Gastroesophageal sphincter (tissue), 4 donors: ENCODE measurements around the gene TALDO1. TPM values are rescaled to one million over a fixed set of nuclear protein-coding genes. Genes with fewer than 3 reads are reported as not detected.

ENCODE experiments used
- ATAC-seq: fragments of 150-250 bp; one replicate; pipeline ENCODE4 v1.9.1; 2016; ENCODE audit warnings: mild to moderate bottlenecking, moderate library complexity
- H3K27ac ChIP-seq, 4 donors: fragments of 200-600 bp; sonication (generic) in 3 of 4; 1 replicate in 3 of 4; 2 replicates in 1 of 4; pipeline ENCODE4 v1.5.1; 2016 to 2019
- H3K27me3 ChIP-seq: fragments of 200-600 bp; sonication (generic); one replicate; pipeline ENCODE4 v1.5.1; 2019
- H3K36me3 ChIP-seq, 2 donors: fragments of 200-600 bp; sonication (generic); one replicate each; pipeline ENCODE4 v1.5.1; 2019; ENCODE audit warnings: control low read depth in 1 of 2
- H3K4me1 ChIP-seq, 3 donors: fragments of 200-600 bp; sonication (generic); 1 replicate in 2 of 3; 2 replicates in 1 of 3; pipeline ENCODE4 v1.5.1; 2016 to 2019; ENCODE audit warnings: control low read depth in 2 of 3
- H3K4me3 ChIP-seq, 2 donors: fragments of 200-600 bp; sonication (generic); one replicate each; pipeline ENCODE4 v1.5.1; 2019; ENCODE audit warnings: mild to moderate bottlenecking in 1 of 2, moderate library complexity in 1 of 2
- H3K9me3 ChIP-seq, 3 donors: fragments of 200-600 bp; sonication (generic); one replicate each; pipeline ENCODE4 v1.5.1; 2017 to 2019; ENCODE audit warnings: control low read depth in 2 of 3
- EP300 ChIP-seq: sonication (generic); formaldehyde crosslinking; IDR thresholded peaks from one replicate; pipeline ENCODE4 v1.6.1; 2017; ENCODE audit warnings: antibody characterized with exemption, mild to moderate bottlenecking
- POLR2A ChIP-seq, 2 donors: fragments of 450-650 bp; IDR thresholded peaks; one replicate each; pipeline ENCODE4 v1.6.1; 2017; ENCODE audit warnings: antibody characterized with exemption in 2 of 2, mild to moderate bottlenecking in 2 of 2, moderate library complexity in 1 of 2
- POLR2AphosphoS5 ChIP-seq: sonication (generic); formaldehyde crosslinking; IDR thresholded peaks from one replicate; pipeline ENCODE4 v1.6.1; 2017; ENCODE audit warnings: antibody characterized with exemption
- WGBS, 2 donors: methylation state at CpG; one replicate each; pipeline ENCODE4 v1.1.5; 2018; ENCODE audit warnings: low coverage in 1 of 2; 5-methylcytosine and 5-hydroxymethylcytosine counted together
- total RNA-seq, 4 donors: library from RNA; depleted of rRNA; stranded (reverse); fragments of >200 nt; gene quantifications; one replicate each; pipeline ENCODE4 v1.1.0, GENCODE V29; 2016
- TF ChIP-seq, protein P1 (sequence below), 4 experiments: fragments of 200-600 bp in 2 of 4; fragments of 450-650 bp in 2 of 4; sonication (generic) in 1 of 4; IDR thresholded peaks; one replicate each; pipeline ENCODE4 v1.5.1; 2017 to 2019; ENCODE audit warnings: antibody characterized with exemption in 4 of 4, mild to moderate bottlenecking in 2 of 4, moderate library complexity in 2 of 4

The TALDO1 gene
- total RNA-seq, 4 donors from 2014 or later = 161 to 201 (median 185) TPM

DNA sequence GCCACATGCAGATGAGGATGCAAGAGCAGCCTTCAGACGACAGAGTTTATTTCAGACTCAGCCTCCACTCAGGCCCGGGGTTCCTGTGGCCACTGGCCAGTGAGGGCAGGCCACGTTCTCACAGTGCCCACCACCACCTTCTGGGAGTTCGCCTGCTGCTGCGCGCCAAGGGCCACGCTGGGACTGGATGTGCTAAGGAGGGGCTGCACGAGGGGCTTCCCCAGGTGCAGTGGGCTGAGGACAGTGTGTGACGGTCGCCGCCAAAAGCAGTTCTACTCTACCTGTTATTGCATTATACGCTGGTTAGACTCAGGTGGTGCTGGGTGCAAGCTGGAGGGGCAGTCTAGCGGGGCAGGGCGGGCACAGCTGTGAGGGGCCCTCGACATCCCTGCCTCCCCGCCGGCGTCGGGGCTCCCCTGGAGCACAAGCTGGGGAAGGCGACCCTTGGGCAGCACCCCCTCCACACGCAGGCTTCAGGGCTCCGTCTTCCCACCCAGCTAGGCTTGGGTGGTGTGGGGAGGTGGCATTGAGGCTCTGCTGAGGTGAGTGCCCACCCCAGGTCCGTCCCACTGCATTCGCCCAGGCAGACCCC, 39.9 kb downstream of the TALDO1 start:
- peaks cover 0 to 14% of the 10 kb centered on the region in 2 donors for H3K36me3 ChIP-seq
- H3K4me3 ChIP-seq = no peak overlapping the region
- ATAC-seq = no peak
- H3K27me3 ChIP-seq = peaks cover 42% of the 10 kb centered on the region
- H3K4me1 ChIP-seq = peaks cover 0 to 32% (median 3%) of the 10 kb centered on the region in 3 donors
- no peaks in the 10 kb centered on the region for H3K9me3 ChIP-seq
- WGBS, 2 donors = no CpG with 5 or more reads among the region's 24 CpGs
- no peak for TF ChIP-seq POLR2AphosphoS5
- TF ChIP-seq POLR2A (IDR thresholded peaks at IDR 0.05) = no peak
- TF ChIP-seq EP300 = no peak
- TF ChIP-seq, protein P1, sequence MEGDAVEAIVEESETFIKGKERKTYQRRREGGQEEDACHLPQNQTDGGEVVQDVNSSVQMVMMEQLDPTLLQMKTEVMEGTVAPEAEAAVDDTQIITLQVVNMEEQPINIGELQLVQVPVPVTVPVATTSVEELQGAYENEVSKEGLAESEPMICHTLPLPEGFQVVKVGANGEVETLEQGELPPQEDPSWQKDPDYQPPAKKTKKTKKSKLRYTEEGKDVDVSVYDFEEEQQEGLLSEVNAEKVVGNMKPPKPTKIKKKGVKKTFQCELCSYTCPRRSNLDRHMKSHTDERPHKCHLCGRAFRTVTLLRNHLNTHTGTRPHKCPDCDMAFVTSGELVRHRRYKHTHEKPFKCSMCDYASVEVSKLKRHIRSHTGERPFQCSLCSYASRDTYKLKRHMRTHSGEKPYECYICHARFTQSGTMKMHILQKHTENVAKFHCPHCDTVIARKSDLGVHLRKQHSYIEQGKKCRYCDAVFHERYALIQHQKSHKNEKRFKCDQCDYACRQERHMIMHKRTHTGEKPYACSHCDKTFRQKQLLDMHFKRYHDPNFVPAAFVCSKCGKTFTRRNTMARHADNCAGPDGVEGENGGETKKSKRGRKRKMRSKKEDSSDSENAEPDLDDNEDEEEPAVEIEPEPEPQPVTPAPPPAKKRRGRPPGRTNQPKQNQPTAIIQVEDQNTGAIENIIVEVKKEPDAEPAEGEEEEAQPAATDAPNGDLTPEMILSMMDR (IDR thresholded peaks at IDR 0.05) = no peak
- H3K27ac ChIP-seq = no peak overlapping the region

DNA sequence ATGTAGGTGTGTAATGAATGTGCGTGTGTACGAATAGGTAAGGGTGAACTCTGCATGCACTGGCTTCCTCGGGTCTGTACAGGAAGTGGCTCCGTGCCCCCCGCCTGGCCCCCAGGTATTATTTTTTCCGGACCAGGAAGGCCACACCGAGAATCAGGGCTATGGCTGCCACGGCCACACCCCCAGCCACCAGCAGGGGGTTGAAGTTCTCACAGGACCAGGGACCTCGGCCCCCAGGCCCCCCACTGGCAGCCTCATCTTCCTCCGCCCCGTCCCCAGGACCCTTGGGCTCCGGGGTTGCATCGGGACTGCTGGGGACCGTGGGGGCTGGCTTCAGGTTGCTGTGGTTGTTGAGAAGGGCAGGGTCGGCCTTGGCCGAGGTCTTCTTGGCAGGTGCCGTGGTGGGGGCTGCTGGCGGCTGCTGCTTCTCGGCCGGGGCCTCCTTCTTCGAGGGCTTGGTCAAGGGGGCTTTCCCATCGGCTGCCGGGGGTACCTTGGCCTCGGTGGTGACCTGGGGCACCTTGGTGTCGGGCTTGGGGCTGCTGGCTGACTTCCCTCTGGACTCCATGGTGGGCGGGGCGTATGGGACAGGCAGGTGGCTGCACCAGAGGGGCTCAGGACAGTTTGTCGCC, 40.9 kb downstream of the TALDO1 start:
- Histone ChIP-seq H3K36me3 (peaks cover 0 to 20% of the 10 kb centered on the region in 2 donors), H3K4me1 (peaks cover 0 to 32% (median 3%) of the 10 kb centered on the region in 3 donors), H3K9me3 (no peaks in the 10 kb centered on the region), H3K27ac (no peak overlapping the region), H3K27me3 (peaks cover 42% of the 10 kb centered on the region), H3K4me3 (no peak overlapping the region)
- ATAC-seq = no peak
- TF ChIP-seq, protein P1 (IDR thresholded peaks at IDR 0.05) = no peak
- TF ChIP-seq EP300 (no peak), POLR2AphosphoS5 (no peak), POLR2A (IDR thresholded peaks at IDR 0.05) (no peak)
- 56% methylated on average over 8 of the region's 28 CpGs; no CpG with 5 or more reads in 1 of the 2 donors for WGBS, 2 donors

DNA sequence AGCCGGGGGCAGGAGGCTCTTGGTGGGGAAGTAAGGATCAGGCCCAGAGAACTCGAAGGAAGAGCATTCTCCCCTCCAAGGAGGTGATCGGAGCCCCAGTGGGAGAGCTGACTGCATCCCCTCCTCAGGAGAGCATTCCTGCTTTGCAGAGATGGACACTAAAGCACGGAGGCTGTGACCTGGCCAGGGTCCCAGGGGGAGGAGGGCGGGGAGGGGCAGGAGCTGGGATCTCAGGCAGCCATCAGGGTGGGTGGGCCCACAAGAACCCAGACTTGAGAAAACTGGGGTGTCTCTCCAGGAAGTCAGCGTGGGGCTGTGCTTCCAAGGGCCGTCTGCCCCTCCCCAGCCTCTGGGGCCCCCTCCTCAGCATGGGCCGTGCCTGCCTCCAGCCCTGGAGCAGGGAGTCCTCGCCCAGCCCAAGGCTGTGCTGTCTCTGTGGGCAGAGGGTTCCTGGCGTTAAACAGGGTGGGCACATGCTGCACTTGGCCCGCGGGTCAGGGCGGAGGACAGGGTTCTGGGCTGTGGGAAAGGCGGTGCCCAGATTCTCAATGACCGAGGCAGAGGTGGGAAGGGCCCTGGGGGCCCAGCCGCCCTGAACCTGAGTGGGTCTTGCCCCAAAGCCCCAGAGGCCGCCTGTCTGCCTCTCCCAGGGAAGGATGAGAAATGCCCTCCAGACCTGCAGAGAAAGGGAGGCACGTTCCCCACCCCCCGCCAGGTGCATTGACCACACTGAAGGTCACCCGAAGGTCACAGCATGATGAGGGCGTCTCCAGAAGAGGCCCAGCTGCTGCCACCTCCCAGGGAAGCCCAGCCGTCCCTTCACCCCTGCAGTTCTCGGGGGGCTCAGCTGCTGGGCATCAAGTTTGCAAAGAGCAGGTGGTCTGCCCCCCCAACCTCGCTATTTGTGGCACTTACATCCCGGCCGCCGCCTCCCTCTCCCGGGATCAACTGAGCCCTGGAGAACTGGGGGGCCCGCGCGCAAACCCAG, 42.0 kb downstream of the TALDO1 start:
- WGBS, 2 donors = 27 to 55% methylated on average over 3 of the region's 31 CpGs
- H3K4me3 ChIP-seq = peak overlapping the region in 1 of 2 donors; percentile 36

DNA sequence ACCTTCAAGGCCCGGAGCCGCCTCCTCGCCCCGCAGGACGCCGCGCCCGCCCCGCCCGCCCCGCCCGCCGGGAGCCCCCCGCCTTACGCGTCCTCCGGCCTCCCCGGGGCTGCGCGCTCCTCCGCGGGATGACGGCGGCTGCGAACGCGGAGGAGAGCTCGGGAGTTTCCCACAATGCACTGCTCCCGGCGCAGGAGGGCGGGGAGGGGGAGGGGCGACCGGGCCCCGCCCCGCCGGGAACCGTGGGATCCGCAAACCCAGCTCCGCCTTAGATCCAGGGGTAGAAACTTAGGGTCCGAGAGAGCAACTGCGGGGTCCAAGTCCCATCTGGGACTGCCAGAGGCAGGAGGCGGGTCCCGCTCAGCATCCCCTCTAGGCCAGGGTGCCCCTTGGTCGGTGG, 42.7 kb downstream of the TALDO1 start, which contains the start of gene CEND1:
Gene CEND1, minus strand, starts transcription at position 148 of the 400 bp plus-strand sequence. CDS start 1,514 bp downstream, outside the sequence.
- H3K27me3 ChIP-seq = peaks cover 42% of the 10 kb centered on the region
- no peak for ATAC-seq
- TF ChIP-seq EP300 (no peak), POLR2AphosphoS5 (no peak), POLR2A (IDR thresholded peaks at IDR 0.05) (no peak)
- TF ChIP-seq, protein P1 (IDR thresholded peaks at IDR 0.05) = no peak
- WGBS, 2 donors = no CpG with 5 or more reads among the region's 44 CpGs
- H3K4me1 ChIP-seq = peaks cover 0 to 37% (median 7%) of the 10 kb centered on the region in 3 donors
- H3K4me3 ChIP-seq = peak within 1 kb of the TSS in 1 of 2 donors; percentile 36
- H3K27ac ChIP-seq = no peak within 1 kb of the TSS
- H3K9me3 ChIP-seq = no peaks in the 10 kb centered on the region
- peaks cover 0 to 35% of the 10 kb centered on the region in 2 donors for H3K36me3 ChIP-seq

More for the DNA sequence above, 42.0 kb downstream of the TALDO1 start:
- ATAC-seq = no peak
- TF ChIP-seq, protein P1 (IDR thresholded peaks at IDR 0.05) = no peak
- Histone ChIP-seq H3K36me3 (peaks cover 0 to 31% of the 10 kb centered on the region in 2 donors), H3K27ac (no peak overlapping the region), H3K9me3 (no peaks in the 10 kb centered on the region), H3K27me3 (peaks cover 42% of the 10 kb centered on the region), H3K4me1 (peaks cover 0 to 30% (median 3%) of the 10 kb centered on the region in 3 donors)
